Astrocyte of the hippocampus (primary cell): ENCODE measurements around the gene EXOSC7.
A peak's percentile ranks its signal among the peaks of the same experiment; 100 is the strongest.

Experiments
- DNase-seq: peaks from one replicate; pipeline ENCODE4 v3.0.0; 2011; ENCODE audit warnings: low read depth, low spot score

Gene EXOSC7

DNA sequence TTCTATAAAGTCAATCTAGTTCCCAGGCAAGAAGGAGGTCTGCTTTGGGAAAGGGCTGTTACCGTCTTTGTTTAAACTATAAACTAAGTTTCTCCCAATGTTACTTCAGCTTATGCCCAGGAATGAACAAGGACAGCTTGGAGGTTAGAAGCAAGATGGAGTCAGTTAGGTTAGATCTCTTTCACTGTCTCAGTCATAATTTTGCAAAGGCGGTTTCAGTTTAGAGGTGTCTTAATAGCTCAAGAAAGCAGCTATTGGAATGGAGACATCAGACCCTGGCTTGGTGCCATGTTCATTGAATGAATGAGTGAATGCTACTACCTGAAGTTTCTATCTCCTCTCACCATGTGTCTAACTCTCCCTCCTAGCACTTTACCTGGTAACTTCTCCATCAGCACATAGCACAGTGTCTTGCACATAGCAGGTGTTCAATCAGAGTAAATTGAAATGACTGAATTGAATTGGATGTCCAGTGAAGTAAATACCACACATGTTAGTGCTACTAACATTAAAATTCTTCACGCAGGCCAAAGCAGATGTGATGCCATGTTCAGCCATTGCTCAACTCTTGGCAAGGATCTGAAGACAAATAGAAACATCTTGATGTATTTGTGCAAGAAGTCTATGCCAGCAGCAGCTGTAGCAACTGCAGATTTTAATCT, 78.3 kb downstream of the EXOSC7 start:
- no peak for DNase-seq

DNA sequence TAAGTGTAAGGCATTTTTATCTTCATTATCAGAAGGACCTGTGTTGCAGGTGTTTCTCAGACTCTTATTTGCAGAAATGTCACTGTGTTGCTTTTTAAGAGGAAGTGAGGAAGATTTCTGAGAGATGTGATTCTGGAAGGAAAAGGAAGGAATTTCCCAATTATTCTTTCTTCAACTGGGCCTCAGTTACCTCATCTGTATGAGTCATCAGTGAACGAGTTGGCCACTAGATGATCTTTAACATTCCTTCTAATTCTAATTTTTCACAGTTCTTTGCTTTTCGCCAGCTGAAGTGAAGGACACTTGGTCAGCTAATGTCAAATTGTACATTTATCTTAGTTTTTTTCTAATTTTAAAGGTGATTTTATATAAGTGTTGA, 79.0 kb downstream of the EXOSC7 start:
- DNase-seq = peak; percentile 78

DNA sequence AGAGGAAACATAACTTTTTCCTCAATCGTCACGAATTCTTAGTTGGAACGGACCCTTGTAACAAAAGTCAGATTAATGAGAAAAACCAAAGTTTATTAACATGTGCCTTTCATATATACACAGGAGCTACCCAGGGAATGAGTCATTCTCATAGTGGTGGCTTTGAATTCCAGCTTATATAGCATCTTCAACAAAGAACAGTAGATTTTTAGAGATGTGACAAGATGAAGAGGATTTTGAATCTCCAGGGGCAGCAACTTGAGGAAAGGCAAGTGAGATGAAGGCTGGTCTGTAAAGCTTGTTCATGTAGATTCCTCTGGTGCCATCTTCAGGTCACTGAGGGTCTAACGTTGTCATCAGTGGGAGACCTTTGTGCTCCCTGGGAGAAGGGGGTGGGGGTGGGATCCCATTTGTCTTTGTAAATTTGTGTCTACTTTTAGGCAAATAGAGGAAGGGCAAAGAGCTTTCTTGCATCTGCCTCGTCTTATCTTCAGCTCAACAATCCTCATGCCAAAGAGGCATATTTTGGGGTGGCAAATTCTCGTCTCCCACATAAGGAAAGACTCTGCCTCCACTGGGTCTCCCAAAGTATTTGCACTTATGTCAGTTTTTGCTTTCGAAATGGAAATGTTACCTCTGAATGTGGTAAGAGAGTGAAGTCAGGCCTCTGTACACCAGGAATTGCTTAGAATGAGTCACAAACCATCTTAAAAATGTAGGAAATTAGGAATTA, 79.5 kb downstream of the EXOSC7 start:
- DNase-seq = peak; percentile 75

DNA sequence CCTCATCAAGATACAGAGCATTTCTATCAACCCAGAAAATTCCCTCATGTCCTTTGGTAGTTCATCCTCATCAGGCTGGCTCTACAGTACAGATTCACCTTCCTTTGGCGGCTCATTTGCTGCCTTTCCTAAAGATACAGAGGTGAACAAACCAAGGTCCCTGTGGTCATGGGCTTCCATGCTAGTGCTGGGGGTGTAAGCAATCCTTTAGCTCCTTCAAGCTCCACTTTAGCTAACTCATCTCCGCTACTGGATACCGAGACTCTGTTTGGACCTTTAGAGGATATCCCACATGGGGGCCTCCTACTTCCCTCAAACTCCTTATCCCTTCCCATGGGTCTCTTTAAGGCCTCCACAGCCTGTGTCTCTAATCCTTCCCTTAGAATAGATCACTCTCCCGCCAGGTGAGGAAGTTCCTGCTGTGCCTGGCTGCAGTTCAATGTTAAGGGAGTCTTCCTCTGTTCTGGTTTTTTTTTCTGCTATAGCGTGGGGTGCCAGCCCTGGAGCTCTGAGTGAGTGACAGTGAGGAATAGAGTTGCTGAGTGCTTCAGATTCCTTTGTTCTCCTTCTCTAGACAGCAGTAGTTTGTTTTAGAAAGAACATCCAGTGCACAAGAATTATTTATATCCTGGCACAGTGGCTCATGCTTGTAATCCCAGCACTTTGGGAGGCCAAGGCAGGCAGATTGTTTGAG, 80.7 kb downstream of the EXOSC7 start:
- peak; percentile 49 for DNase-seq

DNA sequence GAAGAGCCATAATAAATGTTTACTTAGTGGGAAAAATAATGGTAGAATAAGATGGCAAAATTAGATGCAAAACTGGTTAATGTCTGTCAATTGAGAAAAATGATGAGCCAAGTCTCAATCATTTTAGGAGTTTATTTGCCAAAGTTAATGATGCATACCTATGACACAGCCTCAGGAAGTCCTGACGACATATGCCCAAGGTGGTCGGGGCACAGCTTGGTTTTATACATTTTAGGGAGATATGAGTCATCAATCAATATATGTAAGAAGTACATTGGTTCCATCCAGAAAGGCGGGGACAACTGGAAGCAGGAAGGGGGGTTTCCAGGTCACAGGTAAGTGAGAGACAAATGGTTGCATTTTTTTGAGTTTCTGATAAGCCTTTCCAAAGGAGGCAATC, 81.5 kb downstream of the EXOSC7 start:
- no peak for DNase-seq

DNA sequence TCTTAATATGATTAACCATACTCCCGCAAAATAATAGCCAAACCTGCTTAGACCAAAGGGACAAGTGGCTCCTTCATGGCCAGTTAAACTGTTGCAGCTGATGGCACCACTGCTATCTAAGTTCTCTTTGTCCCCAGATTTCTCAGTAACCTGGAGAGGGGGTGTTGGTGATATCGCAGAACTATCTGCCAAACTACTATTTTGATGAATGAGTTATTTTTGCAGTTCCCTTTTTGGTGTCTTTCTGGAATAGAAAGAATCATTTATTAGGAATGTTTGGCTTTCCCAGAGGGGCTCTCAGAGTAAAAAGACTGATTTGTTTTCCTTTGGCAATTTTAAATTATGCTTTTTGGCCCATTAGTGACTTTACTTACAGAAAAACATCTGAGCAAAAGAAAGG, 83.1 kb downstream of the EXOSC7 start:
- no peak for DNase-seq

DNA sequence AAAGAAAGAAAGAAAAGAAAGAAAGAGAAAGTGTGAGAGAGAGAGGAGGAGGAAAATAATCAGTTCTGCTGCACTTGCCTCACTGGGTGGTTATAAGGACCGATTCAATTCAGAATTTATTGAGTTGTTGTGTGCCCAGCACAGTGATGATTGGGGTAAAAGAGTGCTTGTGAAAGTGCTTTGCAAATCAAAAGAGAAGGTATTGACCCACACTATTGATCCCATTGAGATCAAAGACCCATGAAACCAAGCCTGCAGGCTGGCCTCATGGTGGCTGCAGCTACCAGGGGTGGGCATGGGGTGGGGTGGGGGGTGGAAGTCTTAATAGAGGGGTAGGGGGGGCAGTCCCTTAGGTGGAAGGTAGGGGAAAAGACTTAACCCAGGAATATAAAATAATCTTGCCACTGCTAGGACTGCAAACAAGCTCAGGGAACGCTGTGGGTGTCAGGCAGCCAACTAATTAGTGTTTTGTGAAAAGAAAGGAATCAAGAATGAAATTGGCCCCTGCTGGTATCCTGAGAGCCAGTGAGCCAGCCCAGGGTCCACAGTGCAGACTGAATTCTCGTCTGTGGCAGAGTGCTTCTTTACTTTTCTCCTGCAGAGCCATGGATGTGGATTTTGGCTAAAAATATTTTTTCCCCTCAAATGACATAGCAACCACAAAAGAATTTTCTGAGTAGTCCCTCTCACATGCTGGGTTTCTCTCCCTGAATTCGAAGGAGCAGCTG, 84.3 kb downstream of the EXOSC7 start:
- DNase-seq = peak; percentile 50
